ENCODE data around the gene TNS2. TPM values are rescaled to one million over a fixed set of nuclear protein-coding genes. Genes with fewer than 3 reads are reported as not detected.
"Not testable (repeated sequence)": the region's sequence is repeated elsewhere in the genome, so short reads cannot be mapped to it uniquely, and the experiment has no call there.

The TNS2 gene
- total RNA-seq, 1 donor from 2014 or later, result 21.8 TPM

GRCh38 chr12:53102883-53103807 lies 53.3 kb downstream of the TNS2 start, which contains the start of gene SOAT2:
SOAT2 (plus strand) TSS chr12:53103486; CDS start chr12:53103578, 92 bp downstream.
- Mint-ChIP-seq H3K9me3 (no peaks in the 10 kb centered on the region), H3K27ac (peak within 1 kb of the TSS; percentile 73), H3K4me1 (ENCODE audit: unreplicated experiment) (peaks cover 18% of the 10 kb centered on the region), H3K4me3 (peak within 1 kb of the TSS; percentile 8), H3K27me3 (peaks cover 13% of the 10 kb centered on the region), H3K36me3 (no peaks in the 10 kb centered on the region)
- TF ChIP-seq CTCF (conservative IDR thresholded peaks at IDR 0.05), result no peak
- DNase-seq (ENCODE audit: extremely low spot score, unreplicated experiment), result no peak

- peaks cover 10% of the 10 kb centered on the region for H3K4me1 Mint-ChIP-seq (ENCODE audit: unreplicated experiment)
These were observed 54.0 kb downstream of the TNS2 start for GRCh38 chr12:53103860-53104305.

GRCh38 chr12:53105256-53105655 lies 55.4 kb downstream of the TNS2 start:
- no peak overlapping the region for H3K4me3 Mint-ChIP-seq
- H3K27me3 Mint-ChIP-seq, result no peaks in the 10 kb centered on the region
- DNase-seq (ENCODE audit: extremely low spot score, unreplicated experiment), result no peak
- TF ChIP-seq CTCF (conservative IDR thresholded peaks at IDR 0.05), result no peak
- H3K36me3 Mint-ChIP-seq, result no peaks in the 10 kb centered on the region
- H3K27ac Mint-ChIP-seq, result no peak overlapping the region
- peaks cover 4% of the 10 kb centered on the region for H3K4me1 Mint-ChIP-seq (ENCODE audit: unreplicated experiment)
- no peaks in the 10 kb centered on the region for H3K9me3 Mint-ChIP-seq

More at GRCh38 chr12:53103860-53104305, 54.0 kb downstream of the TNS2 start:
- no peak overlapping the region for H3K4me3 Mint-ChIP-seq
- H3K9me3 Mint-ChIP-seq, result no peaks in the 10 kb centered on the region
- DNase-seq (ENCODE audit: extremely low spot score, unreplicated experiment), result no peak
- H3K36me3 Mint-ChIP-seq, result no peaks in the 10 kb centered on the region
- no peak overlapping the region for H3K27ac Mint-ChIP-seq
- H3K27me3 Mint-ChIP-seq, result peaks cover 6% of the 10 kb centered on the region
- TF ChIP-seq CTCF (conservative IDR thresholded peaks at IDR 0.05), result no peak

GRCh38 chr12:53105712-53106439 lies 56.0 kb downstream of the TNS2 start:
- Mint-ChIP-seq H3K9me3 (no peaks in the 10 kb centered on the region), H3K4me1 (ENCODE audit: unreplicated experiment) (peaks cover 4% of the 10 kb centered on the region), H3K36me3 (no peaks in the 10 kb centered on the region), H3K27me3 (no peaks in the 10 kb centered on the region), H3K27ac (no peak overlapping the region), H3K4me3 (peak overlapping the region; percentile 59)
- DNase-seq (ENCODE audit: extremely low spot score, unreplicated experiment), result no peak
- no peak for TF ChIP-seq CTCF (conservative IDR thresholded peaks at IDR 0.05)

- Mint-ChIP-seq H3K36me3 (no peaks in the 10 kb centered on the region), H3K27ac (no peak overlapping the region), H3K4me3 (no peak overlapping the region), H3K9me3 (no peaks in the 10 kb centered on the region), H3K27me3 (no peaks in the 10 kb centered on the region), H3K4me1 (ENCODE audit: unreplicated experiment) (peaks cover 4% of the 10 kb centered on the region)
- no peak for DNase-seq (ENCODE audit: extremely low spot score, unreplicated experiment)
- TF ChIP-seq CTCF (conservative IDR thresholded peaks at IDR 0.05), result no peak
These were observed 57.3 kb downstream of the TNS2 start for GRCh38 chr12:53107122-53107521.

- H3K27ac Mint-ChIP-seq; H3K9me3 Mint-ChIP-seq; H3K36me3 Mint-ChIP-seq; H3K27me3 Mint-ChIP-seq; DNase-seq (ENCODE audit: extremely low spot score, unreplicated experiment); H3K4me1 Mint-ChIP-seq (ENCODE audit: unreplicated experiment); H3K4me3 Mint-ChIP-seq: not testable (repeated sequence)
These were observed 62.6 kb downstream of the TNS2 start for GRCh38 chr12:53112431-53112830.
